ENCODE measurements around the gene OR10A3. TPM values are rescaled to one million over a fixed set of nuclear protein-coding genes. Genes with fewer than 3 reads are reported as not detected.

The OR10A3 gene
- total RNA-seq, 4 donors from 2014 or later = not detected

GRCh38 chr11:7924536-7924935 lies 17.0 kb downstream of the OR10A3 start:
- Histone ChIP-seq H3K4me3 (replicated peaks in 1 of 3) (no peak overlapping the region), H3K27me3 (no peaks in the 10 kb centered on the region), H3K27ac (no peak overlapping the region), H3K9me3 (no peaks in the 10 kb centered on the region), H3K36me3 (no peaks in the 10 kb centered on the region), H3K4me1 (no peaks in the 10 kb centered on the region)
- TF ChIP-seq CTCF (IDR thresholded peaks at IDR 0.05) (no peak), POLR2A (IDR thresholded peaks at IDR 0.05) (no peak)
- DNase-seq = no peak
- intact Hi-C loops (cut with DNase I) = no loop called here
- 66 to 83% methylated on average over 2 of the region's 2 CpGs for WGBS, 2 donors

GRCh38 chr11:7918141-7918540 lies 23.4 kb downstream of the OR10A3 start:
- WGBS, 2 donors = 60 to 69% methylated on average over 2 of the region's 2 CpGs
- no peak for TF ChIP-seq CTCF (IDR thresholded peaks at IDR 0.05)
- no peak for TF ChIP-seq POLR2A (IDR thresholded peaks at IDR 0.05)
- no peaks in the 10 kb centered on the region for H3K36me3 ChIP-seq
- DNase-seq = no peak
- no peak overlapping the region for H3K4me3 ChIP-seq (replicated peaks in 1 of 3)
- no peaks in the 10 kb centered on the region for H3K4me1 ChIP-seq
- no peaks in the 10 kb centered on the region for H3K9me3 ChIP-seq
- H3K27ac ChIP-seq = no peak overlapping the region
- intact Hi-C loops (cut with DNase I) = no loop called here
- H3K27me3 ChIP-seq = no peaks in the 10 kb centered on the region

- no peak for TF ChIP-seq CTCF (IDR thresholded peaks at IDR 0.05)
- TF ChIP-seq POLR2A (IDR thresholded peaks at IDR 0.05) = no peak
- no peak for DNase-seq
- no peaks in the 10 kb centered on the region for H3K4me1 ChIP-seq
- H3K36me3 ChIP-seq = no peaks in the 10 kb centered on the region
- H3K9me3 ChIP-seq = no peaks in the 10 kb centered on the region
- no peaks in the 10 kb centered on the region for H3K27me3 ChIP-seq
- no peak overlapping the region for H3K27ac ChIP-seq
- intact Hi-C loops (cut with DNase I) = no loop called here
- H3K4me3 ChIP-seq (replicated peaks in 1 of 3) = no peak overlapping the region
Observed at GRCh38 chr11:7911011-7911410, 30.5 kb downstream of the OR10A3 start.

GRCh38 chr11:7910286-7910788 lies 31.2 kb downstream of the OR10A3 start:
- DNase-seq = no peak
- Histone ChIP-seq H3K9me3 (no peaks in the 10 kb centered on the region), H3K27me3 (no peaks in the 10 kb centered on the region), H3K27ac (no peak overlapping the region), H3K4me3 (replicated peaks in 1 of 3) (no peak overlapping the region), H3K4me1 (no peaks in the 10 kb centered on the region), H3K36me3 (no peaks in the 10 kb centered on the region)
- 37 to 49% methylated on average over 2 of the region's 2 CpGs for WGBS, 2 donors
- no peak for TF ChIP-seq POLR2A (IDR thresholded peaks at IDR 0.05)
- no peak for TF ChIP-seq CTCF (IDR thresholded peaks at IDR 0.05)
- intact Hi-C loops (cut with DNase I) = no loop called here

- H3K36me3 ChIP-seq = no peaks in the 10 kb centered on the region
- no peak overlapping the region for H3K4me3 ChIP-seq (replicated peaks in 1 of 3)
- H3K9me3 ChIP-seq = no peaks in the 10 kb centered on the region
- H3K4me1 ChIP-seq = no peaks in the 10 kb centered on the region
- no peak overlapping the region for H3K27ac ChIP-seq
- no peak for DNase-seq
- H3K27me3 ChIP-seq = no peaks in the 10 kb centered on the region
- TF ChIP-seq POLR2A (IDR thresholded peaks at IDR 0.05) = no peak
- TF ChIP-seq CTCF (IDR thresholded peaks at IDR 0.05) = no peak
- WGBS, 2 donors = 27 to 31% methylated on average over 2 of the region's 2 CpGs
- intact Hi-C loops (cut with DNase I) = no loop called here
Observed at GRCh38 chr11:7909585-7910285, 31.8 kb downstream of the OR10A3 start.

All from thyroid gland (tissue), 4 donors.